HG02852 (cell line): ENCODE data around the gene LDHD.

Experiments
- ATAC-seq: cut with Tn5 transposase; IDR thresholded peaks from one replicate; pipeline ENCODE4 v1.9.1; 2021; ENCODE audit warnings: mild to moderate bottlenecking, moderate library complexity; ENCODE audit not compliant: unreplicated experiment

Gene LDHD

GRCh38 chr16:75114946-75115825, 1.4 kb downstream of the LDHD start:
- ATAC-seq: no peak

GRCh38 chr16:75114179-75114945, 2.2 kb downstream of the LDHD start:
- ATAC-seq: no peak

GRCh38 chr16:75113541-75114121, 2.9 kb downstream of the LDHD start:
- ATAC-seq: no peak

- no peak for ATAC-seq
Measured at GRCh38 chr16:75112734-75113491, 3.7 kb downstream of the LDHD start.

- ATAC-seq: no peak
Measured at GRCh38 chr16:75111961-75112733, 4.4 kb downstream of the LDHD start.

- ATAC-seq: peak; percentile 5
Measured at GRCh38 chr16:75111514-75111940, 5.1 kb downstream of the LDHD start.

- peak; percentile 71 for ATAC-seq
Measured at GRCh38 chr16:75110637-75111513, 5.7 kb downstream of the LDHD start.

- ATAC-seq: no peak
Measured at GRCh38 chr16:75109732-75110243, 6.8 kb downstream of the LDHD start.

GRCh38 chr16:75108792-75109731, 7.5 kb downstream of the LDHD start:
- ATAC-seq: no peak

GRCh38 chr16:75107505-75107904, 9.1 kb downstream of the LDHD start:
- no peak for ATAC-seq

GRCh38 chr16:75106351-75107274, 10.0 kb downstream of the LDHD start:
- no peak for ATAC-seq

- ATAC-seq: no peak
Measured at GRCh38 chr16:75105306-75106061, 11.1 kb downstream of the LDHD start.

- no peak for ATAC-seq
Measured at GRCh38 chr16:75104836-75105235, 11.7 kb downstream of the LDHD start.

- no peak for ATAC-seq
Measured at GRCh38 chr16:75103994-75104393, 12.6 kb downstream of the LDHD start.

GRCh38 chr16:75102595-75102994, 14.0 kb downstream of the LDHD start:
- ATAC-seq: no peak

GRCh38 chr16:75101635-75102034, 14.9 kb downstream of the LDHD start:
- ATAC-seq: no peak
